Putamen (tissue), 1 donor: Measurements from ENCODE around the gene TMEM178A.
"Not testable (repeated sequence)": the region's sequence is repeated elsewhere in the genome, so short reads cannot be mapped to it uniquely, and the experiment has no call there.

ENCODE experiments used
- DNase-seq: peaks from one replicate; pipeline ENCODE4 v3.0.0-alpha.2; 2016; ENCODE audit warnings: low spot score

Gene TMEM178A

DNA sequence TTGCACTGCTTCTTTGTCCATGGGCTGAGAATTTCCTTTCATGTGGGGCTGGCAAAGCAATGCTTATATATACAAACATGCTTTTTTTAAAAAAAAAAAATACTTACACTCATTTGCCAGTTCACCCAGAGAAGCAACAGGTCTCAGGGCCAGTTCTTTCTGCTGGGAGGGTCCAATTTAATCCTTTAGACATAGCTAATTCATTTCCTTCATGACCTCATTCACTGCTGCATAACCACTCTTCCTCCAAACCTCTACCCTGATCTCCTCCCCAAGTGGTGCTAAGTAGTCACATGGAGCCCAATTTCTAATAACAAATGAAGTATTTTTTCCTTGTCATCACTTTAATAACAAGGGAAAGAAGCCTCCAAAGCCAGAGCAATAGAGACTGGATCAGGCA lies 17.1 kb upstream of the TMEM178A start:
- no peak for DNase-seq

GRCh38 chr2:39649511-39649910 lies 16.2 kb upstream of the TMEM178A start:
- no peak for DNase-seq

DNA sequence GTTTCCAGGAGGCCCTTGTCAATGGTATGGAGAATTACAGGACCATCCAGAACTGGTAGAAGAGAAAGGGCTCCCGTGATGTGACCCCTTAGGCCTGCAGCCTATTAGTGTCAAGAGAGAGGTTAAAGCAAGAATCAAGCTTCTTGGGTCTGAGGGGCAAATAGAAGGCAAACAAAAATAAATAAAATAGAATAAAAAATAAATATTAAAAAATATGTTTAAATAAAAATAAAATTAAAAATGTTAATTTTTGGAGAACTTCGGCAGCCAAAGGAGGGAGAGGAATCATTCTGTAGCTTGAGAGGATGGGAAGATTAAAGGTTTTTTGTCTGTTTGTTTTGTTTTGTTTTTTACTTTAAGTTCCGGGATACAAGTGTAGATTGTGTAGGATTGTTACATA lies 15.2 kb upstream of the TMEM178A start:
- no peak for DNase-seq

DNA sequence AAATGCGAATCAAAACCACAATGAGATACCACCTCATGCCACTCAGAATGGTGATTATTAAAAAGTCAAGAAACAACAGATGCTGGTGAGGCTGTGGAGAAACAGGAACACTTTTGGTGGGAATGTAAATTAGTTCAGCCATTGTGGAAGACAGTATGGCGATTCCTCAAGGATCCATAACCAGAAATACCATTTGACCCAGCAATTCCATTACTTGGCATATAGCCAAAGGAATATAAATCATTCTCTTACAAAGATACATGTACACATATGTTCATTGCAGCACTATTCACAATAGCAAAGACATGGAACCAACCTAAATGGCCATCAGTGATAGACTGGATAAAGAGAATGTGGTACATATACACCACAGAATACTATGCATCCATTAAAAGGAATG lies 9.5 kb upstream of the TMEM178A start:
- not testable (repeated sequence) for DNase-seq

GRCh38 chr2:39657287-39657937 lies 8.3 kb upstream of the TMEM178A start:
- no peak for DNase-seq

DNA sequence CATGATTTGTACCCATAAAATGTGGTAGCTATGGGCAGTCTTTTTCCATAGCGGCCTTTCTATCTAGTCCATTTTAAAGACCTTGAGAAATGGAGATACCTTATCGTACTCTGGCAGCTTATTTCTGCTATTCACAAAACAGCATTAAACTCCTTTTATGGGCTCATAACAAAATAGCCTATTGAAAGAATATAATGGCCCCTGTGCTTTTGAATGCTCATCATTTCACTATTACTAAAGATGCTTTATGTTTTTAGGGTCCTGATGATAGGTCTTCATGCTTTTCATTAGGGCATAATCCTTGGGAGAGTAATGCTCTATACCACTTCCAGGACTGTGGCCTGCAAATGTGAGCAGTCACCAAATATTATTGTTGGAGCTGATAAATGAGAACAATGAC lies 7.3 kb upstream of the TMEM178A start:
- no peak for DNase-seq

- DNase-seq: no peak
These were observed 5.7 kb upstream of the TMEM178A start for GRCh38 chr2:39659765-39660611.

DNA sequence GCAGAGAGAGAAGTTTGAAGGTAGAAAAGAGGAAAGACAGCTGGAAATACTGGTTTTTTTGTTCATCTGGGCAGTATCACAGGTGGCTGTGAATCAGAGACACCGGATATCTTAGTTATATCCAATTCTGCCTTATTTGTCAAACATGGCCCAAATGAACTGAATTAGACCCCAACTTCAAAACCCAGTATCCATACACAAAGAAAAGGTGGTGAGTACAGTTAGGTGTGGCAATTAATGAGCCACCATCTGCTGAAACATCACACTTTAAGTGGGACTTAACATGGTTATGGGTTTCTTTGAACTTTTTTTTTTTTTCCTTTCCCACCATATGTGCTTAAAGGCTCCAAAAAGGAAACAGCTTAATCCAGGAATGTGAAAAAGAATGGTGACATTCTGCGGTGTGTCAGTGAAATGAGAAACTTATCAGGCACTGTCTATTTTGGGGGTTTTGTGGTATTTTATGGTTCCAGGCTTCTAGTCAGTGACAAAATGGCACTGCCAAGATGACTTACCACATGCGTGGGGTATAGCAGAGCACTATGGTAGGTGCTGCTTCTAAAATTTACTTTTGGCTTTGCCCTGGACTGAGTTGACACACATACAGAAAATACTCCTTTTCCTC lies 5.0 kb upstream of the TMEM178A start:
- no peak for DNase-seq

DNA sequence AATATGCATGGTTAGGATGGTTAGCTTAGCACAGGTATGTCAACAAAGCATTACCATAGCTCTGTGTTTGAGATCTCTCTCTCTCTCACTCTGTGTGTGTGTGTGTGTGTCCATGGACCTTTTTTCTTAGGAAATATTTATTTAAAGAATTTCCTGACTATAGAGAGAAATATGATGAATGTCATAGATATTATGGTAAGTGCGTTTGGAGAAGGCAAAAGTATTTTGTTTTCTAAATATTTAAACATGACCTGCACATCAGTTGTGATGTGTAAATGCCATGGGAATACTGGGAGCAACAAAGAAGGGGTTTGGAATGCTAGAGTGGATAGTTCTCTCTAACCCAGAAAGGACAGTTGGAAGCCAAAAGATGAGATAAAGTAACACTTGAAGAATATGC lies 3.9 kb upstream of the TMEM178A start:
- DNase-seq: no peak

- no peak for DNase-seq
These were observed 2.4 kb upstream of the TMEM178A start for GRCh38 chr2:39663187-39663930.

GRCh38 chr2:39664232-39664887 lies 1.4 kb upstream of the TMEM178A start:
- no peak for DNase-seq

DNA sequence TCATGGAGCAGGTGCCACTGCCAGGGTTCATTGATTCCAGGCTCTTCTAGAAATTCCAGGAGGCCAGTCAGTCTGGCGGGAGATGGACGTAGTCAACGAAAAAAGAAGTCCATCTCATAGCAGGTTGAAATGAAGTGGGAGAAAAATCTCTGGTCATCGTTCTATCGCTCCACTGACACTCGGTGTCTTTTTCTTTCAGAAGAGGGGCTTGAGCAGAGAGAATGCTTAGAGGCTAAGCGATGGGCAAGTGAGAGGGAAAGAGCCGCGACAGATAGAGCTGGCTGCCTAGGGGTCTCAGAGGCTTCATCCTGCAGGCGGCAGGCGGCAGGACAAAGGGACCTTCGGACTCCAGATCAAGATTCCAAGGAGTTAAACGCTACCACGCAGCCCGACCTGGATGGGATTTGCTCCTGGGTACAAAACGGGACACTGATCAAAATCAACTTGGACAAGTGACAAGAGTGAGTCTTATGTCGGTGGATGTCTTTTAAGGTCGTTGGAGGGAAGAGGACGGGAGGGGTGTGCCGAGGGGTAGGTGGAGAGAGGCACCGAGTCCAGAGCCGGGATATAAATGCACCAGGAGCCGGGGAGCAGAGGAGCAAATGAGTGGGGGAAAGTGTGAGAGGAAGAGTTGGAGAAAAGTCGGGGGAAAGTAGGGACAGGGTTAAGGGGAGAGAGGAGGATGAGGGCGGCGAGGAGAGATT lies 677 bp upstream of the TMEM178A start:
- DNase-seq: no peak

- DNase-seq: no peak
These were observed 879 bp downstream of the TMEM178A start for GRCh38 chr2:39666491-39667101.

DNA sequence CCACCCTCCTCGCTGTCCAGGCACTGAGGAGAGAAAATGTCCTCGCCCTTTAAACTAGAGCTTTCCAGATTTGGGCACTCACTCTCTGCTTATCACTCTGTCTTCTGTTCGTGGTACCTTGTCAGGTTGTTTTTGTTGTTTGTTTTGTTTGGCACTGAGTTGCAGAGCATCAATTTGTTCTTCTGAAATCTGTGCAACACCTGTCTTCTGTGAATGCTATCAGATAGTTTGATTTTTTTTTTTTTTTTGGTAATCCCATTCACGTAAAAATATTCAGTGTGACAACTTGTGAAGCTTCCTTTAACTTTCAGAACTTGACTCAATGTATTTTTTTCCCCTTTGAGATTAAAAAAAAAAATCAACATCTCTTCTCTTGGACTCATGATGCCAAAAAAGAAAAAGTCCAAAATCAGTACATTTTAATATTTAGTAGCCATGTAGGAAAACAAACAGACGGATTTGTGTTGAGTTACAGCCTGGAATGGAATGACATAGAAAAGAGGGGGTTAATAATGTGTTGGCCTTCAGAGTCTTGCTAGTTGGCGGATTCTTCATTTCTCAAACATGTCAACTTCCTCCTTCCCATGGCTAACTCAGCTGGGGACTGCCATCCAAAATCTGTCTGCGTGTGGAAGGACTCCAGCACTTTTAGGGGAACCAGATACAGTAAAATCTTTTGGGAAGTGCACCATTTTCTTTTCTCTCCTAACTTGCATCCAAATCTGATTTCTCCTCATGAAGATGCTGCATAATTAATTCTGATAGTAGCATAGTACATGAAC lies 1.6 kb downstream of the TMEM178A start:
- no peak for DNase-seq

DNA sequence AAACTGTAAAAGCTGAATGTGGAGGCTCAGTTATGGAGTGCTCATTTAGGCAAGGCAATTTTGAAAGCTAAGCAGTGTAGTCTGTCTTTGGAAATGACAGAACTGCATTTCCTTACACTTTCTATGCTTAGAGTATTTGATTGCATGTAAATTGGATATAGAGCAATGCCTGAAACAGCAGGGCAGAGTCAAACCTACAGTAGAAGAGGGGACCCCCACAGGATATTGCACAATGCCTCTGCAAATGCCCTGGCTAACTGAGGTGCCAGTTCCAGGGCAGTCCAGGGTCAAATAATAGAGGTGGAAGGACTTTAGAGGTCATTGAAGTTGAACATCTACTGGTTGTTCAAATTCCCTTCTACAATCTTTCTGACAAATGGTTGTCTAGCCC lies 2.2 kb downstream of the TMEM178A start:
- no peak for DNase-seq

DNA sequence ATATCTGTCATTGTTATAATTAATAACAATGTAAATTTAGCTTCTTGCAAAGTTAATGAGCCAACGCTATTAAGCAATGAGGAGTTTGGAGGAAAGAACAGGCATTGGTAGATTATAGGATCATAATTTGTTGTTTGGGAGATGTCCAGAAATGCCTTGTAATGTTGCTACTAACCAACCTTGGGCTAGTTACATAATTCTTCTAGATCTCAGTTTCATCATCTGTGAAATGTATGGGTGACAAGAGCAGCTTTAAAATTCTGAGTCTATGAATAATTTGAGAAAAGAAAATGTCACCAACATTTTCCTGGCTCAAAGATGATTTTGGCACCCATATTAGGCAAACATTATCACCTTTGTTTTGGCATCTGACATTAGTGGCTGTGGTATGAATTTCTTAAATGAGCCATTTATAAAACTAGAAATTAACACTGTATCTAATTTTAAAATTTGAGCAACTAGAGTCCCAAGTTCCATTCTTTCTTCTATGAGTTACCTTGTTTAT lies 2.9 kb downstream of the TMEM178A start:
- DNase-seq: no peak

DNA sequence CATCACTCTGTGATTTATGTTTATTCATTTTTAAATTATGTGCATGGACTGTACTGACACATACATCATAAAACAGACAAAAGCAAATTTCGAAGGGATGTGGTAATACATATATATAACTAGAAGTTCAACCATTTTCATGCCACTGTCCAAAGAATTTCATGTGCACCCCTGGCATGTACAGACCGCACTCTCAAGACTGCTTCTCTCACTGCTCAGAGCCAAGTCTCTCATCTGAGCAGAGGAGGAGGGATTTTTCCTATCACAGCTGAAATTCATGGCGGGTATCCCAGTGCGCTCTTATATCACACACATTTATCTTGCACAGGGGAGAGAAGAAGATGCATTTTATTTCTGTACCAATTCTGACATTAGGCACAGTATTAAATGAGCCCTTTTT lies 5.9 kb downstream of the TMEM178A start:
- DNase-seq: no peak

GRCh38 chr2:39673018-39673417 lies 7.3 kb downstream of the TMEM178A start:
- DNase-seq: no peak

- DNase-seq: no peak
These were observed 10.6 kb downstream of the TMEM178A start for GRCh38 chr2:39676342-39676741.

GRCh38 chr2:39678170-39678569 lies 12.5 kb downstream of the TMEM178A start:
- DNase-seq: no peak
